GM23338 (cell line): ENCODE data around the gene BRSK2. TPM values are rescaled to one million over a fixed set of nuclear protein-coding genes. Genes with fewer than 3 reads are reported as not detected.

Experiments
- ATAC-seq: fragments of 200-7000 bp; cut with Tn5 transposase; 3 replicates; pipeline ENCODE4 v1.9.1; 2020
- DNase-seq: peaks from one replicate; pipeline ENCODE4 v3.0.0-alpha.2; 2015; ENCODE audit warnings: low spot score
- H2AFZ ChIP-seq: fragments of 200-600 bp; sonication (generic); 2 replicates; pipeline ENCODE4 v1.8.0; 2016; ENCODE audit warnings: antibody characterized with exemption, mild to moderate bottlenecking, moderate library complexity
- H3F3A ChIP-seq: fragments of 200-600 bp; sonication (generic); replicated peaks from 2 replicates; pipeline ENCODE4 v1.8.0; 2017; ENCODE audit warnings: antibody characterized with exemption, mixed run types, low read depth
- H3K27ac ChIP-seq: fragments of 200-600 bp; sonication (generic); 2 replicates; pipeline ENCODE4 v1.6.1; 2016; ENCODE audit warnings: low read depth
- H3K27me3 ChIP-seq: fragments of 200-600 bp; sonication (generic); 2 replicates; pipeline ENCODE4 v1.8.0; 2016; ENCODE audit warnings: mild to moderate bottlenecking, mixed run types, moderate library complexity; ENCODE audit not compliant: insufficient read depth
- H3K36me3 ChIP-seq: fragments of 200-600 bp; sonication (generic); 2 replicates; pipeline ENCODE4 v1.8.0; 2016; ENCODE audit warnings: mild to moderate bottlenecking; ENCODE audit not compliant: insufficient read depth
- H3K4me1 ChIP-seq: fragments of 200-600 bp; sonication (generic); 2 replicates; pipeline ENCODE4 v1.8.0; 2016; ENCODE audit warnings: mild to moderate bottlenecking, moderate library complexity; ENCODE audit not compliant: insufficient read depth
- H3K4me2 ChIP-seq: fragments of 200-600 bp; sonication (generic); 2 replicates; pipeline ENCODE4 v1.7.1; 2017; ENCODE audit warnings: mixed run types
- H3K4me3 ChIP-seq: fragments of 200-600 bp; sonication (generic); 2 replicates; pipeline ENCODE4 v1.6.1; 2016; ENCODE audit warnings: mixed run types
- H3K79me2 ChIP-seq: fragments of 200-600 bp; sonication (generic); replicated peaks from 2 replicates; pipeline ENCODE4 v1.8.0; 2017; ENCODE audit warnings: mild to moderate bottlenecking; ENCODE audit not compliant: insufficient read depth
- H3K9me2 ChIP-seq: fragments of 200-600 bp; sonication (generic); 2 replicates; pipeline ENCODE4 v1.8.0; 2017; ENCODE audit not compliant: insufficient read depth
- H4K20me1 ChIP-seq: fragments of 200-600 bp; sonication (generic); replicated peaks from 2 replicates; pipeline ENCODE4 v1.8.0; 2017; ENCODE audit warnings: mild to moderate bottlenecking; ENCODE audit not compliant: insufficient read depth
- H3K27ac Mint-ChIP-seq: 2 replicates; pipeline ENCODE4 v1.8.0; 2020; ENCODE audit warnings: inconsistent platforms, mild to moderate bottlenecking, moderate library complexity, mixed read lengths
- H3K27me3 Mint-ChIP-seq: 3 replicates; pipeline ENCODE4 v1.8.0; 2022; ENCODE audit warnings: low read depth, mild to moderate bottlenecking, moderate library complexity, mixed read lengths, inconsistent platforms; ENCODE audit not compliant: insufficient read depth, poor library complexity
- H3K36me3 Mint-ChIP-seq: 3 replicates; pipeline ENCODE4 v1.8.0; 2021; ENCODE audit warnings: low read depth, mild to moderate bottlenecking, inconsistent platforms, moderate library complexity, mixed read lengths
- H3K4me1 Mint-ChIP-seq: 3 replicates; pipeline ENCODE4 v1.8.0; 2020; ENCODE audit warnings: mild to moderate bottlenecking, inconsistent platforms, mixed read lengths
- H3K4me3 Mint-ChIP-seq: 3 replicates; pipeline ENCODE4 v1.8.0; 2021; ENCODE audit warnings: moderate library complexity, mild to moderate bottlenecking, inconsistent platforms, mixed read lengths
- H3K9me3 Mint-ChIP-seq: 3 replicates; pipeline ENCODE4 v1.8.0; 2020; ENCODE audit warnings: moderate library complexity, mild to moderate bottlenecking, inconsistent platforms, mixed read lengths
- CTCF ChIP-seq, 2 experiments: fragments of 200-600 bp in 1 of 2; sonication (generic) in 1 of 2; conservative IDR thresholded peaks; 2 replicates each; pipeline versions ENCODE4 v1.5.1 to v1.6.1; 2016 to 2017; ENCODE audit warnings: antibody characterized with exemption in 2 of 2, low read depth in 2 of 2, mild to moderate bottlenecking in 2 of 2, moderate library complexity in 1 of 2
- ETS1 ChIP-seq: IDR thresholded peaks from 2 replicates; pipeline ENCODE4 v1.6.1; 2016; ENCODE audit warnings: antibody characterized with exemption
- EZH2 ChIP-seq: fragments of 200-600 bp; sonication (generic); IDR thresholded peaks from one replicate; pipeline ENCODE4 v1.8.0; 2017; ENCODE audit warnings: antibody characterized with exemption, mild to moderate bottlenecking, low read depth; ENCODE audit not compliant: unreplicated experiment
- EZH2phosphoT487 ChIP-seq: fragments of 200-600 bp; sonication (generic); IDR thresholded peaks from one replicate; pipeline ENCODE4 v1.8.1; 2018; ENCODE audit warnings: antibody characterized with exemption; ENCODE audit not compliant: unreplicated experiment
- NANOG ChIP-seq: IDR thresholded peaks from 2 replicates; pipeline ENCODE4 v1.6.1; 2016; ENCODE audit warnings: antibody characterized with exemption, borderline replicate concordance
- POLR2AphosphoS5 ChIP-seq: IDR thresholded peaks from 2 replicates; pipeline ENCODE4 v1.6.1; 2016; ENCODE audit warnings: antibody characterized with exemption, low read depth
- REST ChIP-seq: IDR thresholded peaks from one replicate; pipeline ENCODE4 v1.6.1; 2018; ENCODE audit warnings: antibody characterized with exemption; ENCODE audit not compliant: unreplicated experiment
- STAT1 ChIP-seq: IDR thresholded peaks from one replicate; pipeline ENCODE4 v1.6.1; 2016; ENCODE audit warnings: antibody characterized with exemption; ENCODE audit not compliant: unreplicated experiment
- ZNF331 ChIP-seq: fragments of 250-450 bp; sonication (Bioruptor Pico); IDR thresholded peaks from 2 replicates; pipeline ENCODE4 v1.5.0; 2020; ENCODE audit warnings: low read depth, mild to moderate bottlenecking, moderate library complexity
- polyA plus RNA-seq: library from polyadenylated mRNA; unstranded; fragments of >200 nt; fragmentation: Nextera tagmentation; extraction: Ambion mirVana; gene quantifications from 2 replicates; pipeline ENCODE4 v1.2.1, GENCODE V29; 2016
- total RNA-seq: library from RNA; depleted of rRNA; stranded (reverse); fragments of >200 nt; shearing (Covaris generic); gene quantifications from 2 replicates; pipeline ENCODE4 v1.2.3, GENCODE V29; 2014

The BRSK2 gene
- total and polyA plus RNA-seq, 2 experiments from 2014 or later: 7.2 to 20.3 TPM

DNA sequence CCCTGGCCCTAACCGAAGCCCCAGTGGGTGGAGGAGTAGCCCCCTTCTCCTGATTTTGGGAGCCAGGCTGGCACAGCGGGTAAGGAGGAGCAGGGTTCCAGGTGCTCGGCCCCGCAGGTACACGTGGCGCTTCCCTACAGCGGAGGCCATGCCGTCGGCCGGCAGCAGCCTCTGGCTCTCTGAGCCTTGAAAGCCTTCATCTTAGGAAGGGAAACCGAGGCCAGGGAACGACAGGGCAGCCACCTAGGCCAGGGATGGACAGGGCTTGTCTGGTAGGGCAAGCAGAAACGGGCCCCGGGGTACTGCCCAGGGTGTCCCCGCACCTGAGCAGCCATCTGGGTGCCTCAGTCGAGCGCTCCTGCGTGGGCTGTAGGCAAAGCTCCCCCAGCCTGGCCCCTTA, 68.1 kb downstream of the BRSK2 start (continued):
- no peak for TF ChIP-seq CTCF (conservative IDR thresholded peaks at IDR 0.05; ENCODE audit: low read depth in 2 of 2)
- TF ChIP-seq ETS1: no peak

- Mint-ChIP-seq H3K4me3 (no peak overlapping the region), H3K4me1 (peaks cover 6% of the 10 kb centered on the region; the same call in 2 of the 3 replicates), H3K27ac (no peak overlapping the region), H3K9me3 (no peaks in the 10 kb centered on the region), H3K36me3 (no peaks in the 10 kb centered on the region), H3K27me3 (peaks cover 2% of the 10 kb centered on the region)
- H3K4me2 ChIP-seq: no peak overlapping the region
- no peaks in the 10 kb centered on the region for H4K20me1 ChIP-seq
- no peaks in the 10 kb centered on the region for H3K36me3 ChIP-seq
- DNase-seq: peak; percentile 44
- no peaks in the 10 kb centered on the region for H3K27me3 ChIP-seq
- H3K9me2 ChIP-seq: no peaks in the 10 kb centered on the region
- 0 out of 2 replicates have a peak, but pooled peaks cover 2% of the 10 kb centered on the region for H3K4me1 ChIP-seq
- H3K27ac ChIP-seq: no peak overlapping the region
- H2AFZ ChIP-seq: no peak overlapping the region
- no peak for TF ChIP-seq STAT1
- no peak for TF ChIP-seq NANOG
- peak; percentile 25 to 41 for TF ChIP-seq CTCF (conservative IDR thresholded peaks at IDR 0.05; ENCODE audit: low read depth in 2 of 2)
- H3K4me3 ChIP-seq: no peak overlapping the region
- no peaks in the 10 kb centered on the region for H3K79me2 ChIP-seq
- H3F3A ChIP-seq: no peaks in the 10 kb centered on the region
- peak; percentile 74 for ATAC-seq
These were observed 68.8 kb downstream of the BRSK2 start for GRCh38 chr11:1458340-1459218.

- Histone ChIP-seq H3K9me2 (no peaks in the 10 kb centered on the region), H2AFZ (no peak overlapping the region), H3F3A (no peaks in the 10 kb centered on the region), H3K36me3 (no peaks in the 10 kb centered on the region), H3K27me3 (no peaks in the 10 kb centered on the region), H3K4me1 (0 out of 2 replicates have a peak, but pooled peaks cover 2% of the 10 kb centered on the region), H3K4me2 (no peak overlapping the region), H3K27ac (no peak overlapping the region), H4K20me1 (no peaks in the 10 kb centered on the region), H3K4me3 (no peak overlapping the region), H3K79me2 (no peaks in the 10 kb centered on the region)
- ATAC-seq (no peak; the same call in 2 of the 3 replicates), DNase-seq (no peak)
- no peak overlapping the region for H3K4me3 Mint-ChIP-seq
- H3K36me3 Mint-ChIP-seq: no peaks in the 10 kb centered on the region
- no peak overlapping the region for H3K27ac Mint-ChIP-seq
- no peaks in the 10 kb centered on the region for H3K9me3 Mint-ChIP-seq
- H3K27me3 Mint-ChIP-seq: peaks cover 1% of the 10 kb centered on the region
- peaks cover 6% of the 10 kb centered on the region; the same call in 2 of the 3 replicates for H3K4me1 Mint-ChIP-seq
- TF ChIP-seq EZH2phosphoT487 (no peak), NANOG (no peak), POLR2AphosphoS5 (no peak), ZNF331 (CRISPR knock-in tag) (no peak), EZH2 (no peak), CTCF (conservative IDR thresholded peaks at IDR 0.05; ENCODE audit: low read depth in 2 of 2) (no peak), STAT1 (no peak), REST (no peak)
These were observed 69.5 kb downstream of the BRSK2 start for GRCh38 chr11:1459219-1459575.
